NB4 (cell line): Measurements from ENCODE around the gene LRRC27.

Experiments
- CTCF ChIP-seq: IDR thresholded peaks from one replicate; pipeline ENCODE4 v1.5.1; 2012; ENCODE audit warnings: low read depth, low read length
- POLR2A ChIP-seq: IDR thresholded peaks from 2 replicates; pipeline ENCODE4 v1.6.1; 2011; ENCODE audit warnings: mild to moderate bottlenecking; ENCODE audit not compliant: insufficient read length; ENCODE audit errors: extremely low read depth

- TF ChIP-seq CTCF (no peak), POLR2A (no peak)
Measured at GRCh38 chr10:132427006-132427771, 95.2 kb downstream of the LRRC27 start.
